ENCODE measurements around the gene DEFB124.
A peak's percentile ranks its signal among the peaks of the same experiment; 100 is the strongest.
"Not testable (repeated sequence)": the region's sequence is repeated elsewhere in the genome, so short reads cannot be mapped to it uniquely, and the experiment has no call there.

DEFB124 gene, protein sequence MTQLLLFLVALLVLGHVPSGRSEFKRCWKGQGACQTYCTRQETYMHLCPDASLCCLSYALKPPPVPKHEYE

DNA sequence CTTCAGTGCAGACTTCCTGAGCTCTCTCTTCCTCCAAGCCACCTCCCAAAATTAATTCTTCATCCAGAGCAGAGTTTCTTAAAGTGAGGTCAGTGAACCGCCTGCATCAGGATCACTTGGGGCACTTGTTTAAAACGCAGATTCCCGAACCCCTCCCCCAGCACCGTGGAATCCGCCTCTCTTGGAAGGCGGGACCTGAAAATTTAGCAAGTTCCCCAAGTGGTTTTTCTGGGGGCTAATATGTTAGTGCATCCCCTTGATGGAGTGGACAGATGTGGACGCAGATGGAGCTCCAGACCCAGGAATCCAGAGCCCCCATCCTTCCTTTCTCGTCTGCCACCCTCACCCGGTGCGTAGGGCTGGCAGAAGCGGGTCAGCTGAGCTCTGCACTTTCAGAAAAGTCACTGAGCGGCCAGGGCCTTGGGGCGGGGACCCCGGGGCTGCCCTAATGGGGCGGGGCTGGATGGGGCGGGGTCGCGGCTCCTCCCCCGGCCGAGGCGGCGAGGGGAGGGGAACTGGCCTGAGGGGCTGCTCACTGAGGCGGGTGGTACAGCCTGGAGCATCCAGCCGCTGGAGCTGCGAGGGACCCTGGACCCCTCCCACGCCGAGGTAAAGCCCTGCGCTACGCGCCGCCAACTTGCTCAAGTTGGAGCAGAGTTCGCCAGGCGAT is at the start of gene DEFB124, which contains the start of gene REM1:
Gene DEFB124, minus strand, starts transcription at position 370 of the 670 bp plus-strand sequence. CDS start 2,114 bp downstream, outside the sequence.
Gene REM1, plus strand, starts transcription at position 531 of the 670 bp plus-strand sequence. CDS start 1,158 bp downstream, outside the sequence.
- no peak for DNase-seq

DNA sequence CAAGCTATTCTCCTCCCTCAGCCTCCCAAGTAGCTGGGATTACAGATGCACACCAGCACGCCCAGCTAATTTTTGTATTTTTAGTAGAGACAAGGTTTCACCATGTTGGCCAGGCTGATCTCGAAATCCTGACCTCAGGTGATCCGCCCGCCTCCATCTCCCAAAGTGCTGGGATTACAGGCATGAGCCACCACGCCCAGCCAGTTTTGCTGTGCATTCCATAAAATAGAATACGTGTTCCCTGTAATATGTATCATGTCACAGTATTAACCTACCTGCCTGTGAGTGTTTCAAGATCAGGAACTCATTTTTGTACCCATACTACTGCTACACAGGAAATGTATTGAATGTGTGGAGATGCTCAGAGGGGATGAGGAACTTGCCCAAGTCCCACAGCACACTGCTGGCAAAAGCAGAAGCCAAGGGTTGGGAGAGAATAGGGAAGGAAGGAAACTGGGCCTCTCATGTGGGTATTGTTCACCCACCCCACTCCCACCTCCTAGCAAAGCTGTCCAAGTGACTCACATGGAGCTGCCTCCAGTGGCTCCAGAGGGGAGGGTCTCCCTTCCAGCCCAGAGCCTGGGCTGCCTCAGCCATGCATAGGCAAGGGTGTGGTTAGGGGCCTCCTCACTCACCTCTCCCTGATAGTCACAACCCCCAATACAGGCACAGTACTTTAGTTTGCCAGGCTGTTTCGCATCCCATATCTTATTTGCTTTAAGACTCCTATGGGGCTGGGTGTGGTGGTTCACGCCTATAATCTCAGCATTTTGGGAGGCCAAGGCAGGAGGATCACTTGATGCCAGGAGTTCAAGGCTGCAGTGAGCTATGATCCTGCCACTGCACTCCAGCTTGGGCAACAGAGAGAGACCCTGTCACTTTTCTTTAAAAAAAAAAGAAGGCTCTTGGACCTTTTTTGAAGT is 48.7 kb upstream of the DEFB124 start:
- DNase-seq, result no peak

- DNase-seq, result no peak
Observed at GRCh38 chr20:31522731-31523130, 47.8 kb upstream of the DEFB124 start.

GRCh38 chr20:31521267-31521666 is 46.3 kb upstream of the DEFB124 start:
- not testable (repeated sequence) for DNase-seq

DNA sequence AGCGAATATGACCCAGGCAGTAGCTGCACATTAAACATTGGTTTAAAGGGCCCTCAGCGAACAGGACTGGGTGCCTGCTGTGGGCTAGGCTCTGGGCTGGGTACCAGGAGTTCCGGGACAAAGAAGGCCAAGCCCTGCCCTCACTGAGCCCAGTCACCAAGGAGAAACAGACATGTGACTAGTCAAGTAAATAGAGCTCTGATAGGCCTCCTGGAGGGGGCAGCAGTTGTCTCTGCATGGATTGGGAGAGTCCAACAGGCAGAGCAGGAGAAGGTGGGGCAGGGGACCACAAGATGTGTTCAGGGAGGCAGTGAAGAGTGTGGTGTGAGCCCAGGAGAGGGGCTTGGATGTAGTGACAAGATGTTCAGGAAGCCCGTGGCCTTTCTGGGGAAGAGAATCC is 42.4 kb upstream of the DEFB124 start:
- DNase-seq, result no peak

DNA sequence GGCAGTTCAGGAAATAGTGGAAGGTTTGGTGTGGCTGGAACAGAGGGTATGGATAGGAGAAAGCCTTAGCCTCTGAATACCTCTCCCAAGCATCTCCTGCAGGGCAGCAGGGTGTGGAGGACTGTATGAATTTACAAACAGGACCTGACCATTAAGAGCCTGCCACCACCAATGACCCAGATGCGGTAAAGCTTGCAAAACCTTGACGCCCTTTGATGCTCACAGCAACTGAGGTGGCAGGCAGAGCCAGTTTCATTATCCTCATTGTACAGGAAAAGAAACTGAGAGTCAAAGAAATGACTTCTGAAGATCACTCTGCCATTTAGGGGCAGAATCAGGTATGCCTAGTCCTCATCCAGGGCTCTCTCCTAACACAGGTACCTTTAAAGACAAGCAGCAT is 41.7 kb upstream of the DEFB124 start:
- no peak for DNase-seq

GRCh38 chr20:31516166-31516565 is 41.2 kb upstream of the DEFB124 start:
- DNase-seq, result no peak

GRCh38 chr20:31515775-31516107 is 40.8 kb upstream of the DEFB124 start:
- DNase-seq, result no peak

GRCh38 chr20:31515072-31515774 is 40.3 kb upstream of the DEFB124 start:
- no peak for DNase-seq

DNA sequence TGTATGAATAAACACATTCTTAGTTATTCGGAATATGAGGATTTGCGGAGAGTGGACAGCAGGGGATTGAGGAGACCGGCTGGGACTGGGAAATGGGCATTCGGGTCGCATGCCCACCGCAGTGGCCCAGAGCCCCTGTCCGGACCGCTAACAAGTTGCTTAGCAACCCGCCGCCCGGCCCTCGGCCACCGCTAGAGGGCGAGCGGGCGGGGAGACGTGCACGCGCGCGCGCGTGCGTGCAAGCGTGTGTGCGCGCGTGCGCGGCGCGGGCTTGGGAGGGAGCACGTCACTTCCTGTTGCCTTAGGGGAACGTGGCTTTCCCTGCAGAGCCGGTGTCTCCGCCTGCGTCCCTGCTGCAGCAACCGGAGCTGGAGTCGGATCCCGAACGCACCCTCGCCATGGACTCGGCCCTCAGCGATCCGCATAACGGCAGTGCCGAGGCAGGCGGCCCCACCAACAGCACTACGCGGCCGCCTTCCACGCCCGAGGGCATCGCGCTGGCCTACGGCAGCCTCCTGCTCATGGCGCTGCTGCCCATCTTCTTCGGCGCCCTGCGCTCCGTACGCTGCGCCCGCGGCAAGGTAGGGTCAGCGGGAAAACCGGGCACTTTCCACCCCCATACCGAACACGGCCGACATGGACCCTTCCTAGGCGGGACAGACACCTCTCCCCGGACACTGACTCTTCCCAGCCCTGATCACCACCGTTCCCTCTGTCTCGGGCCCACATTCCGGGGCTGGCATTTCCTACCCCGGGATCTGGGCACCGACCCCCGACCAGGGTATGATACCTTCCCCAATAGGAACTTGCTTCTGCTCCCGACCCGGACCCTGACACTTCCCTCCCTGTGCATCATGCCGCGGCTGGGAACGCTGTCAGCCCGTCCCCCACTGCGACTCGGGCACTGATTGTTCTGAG is 39.5 kb upstream of the DEFB124 start, which contains the start of gene HM13:
Gene HM13, plus strand, starts transcription at position 289 of the 918 bp plus-strand sequence. Its CDS starts 110 bp downstream, at position 399.
- DNase-seq, result peak; percentile 95

DNA sequence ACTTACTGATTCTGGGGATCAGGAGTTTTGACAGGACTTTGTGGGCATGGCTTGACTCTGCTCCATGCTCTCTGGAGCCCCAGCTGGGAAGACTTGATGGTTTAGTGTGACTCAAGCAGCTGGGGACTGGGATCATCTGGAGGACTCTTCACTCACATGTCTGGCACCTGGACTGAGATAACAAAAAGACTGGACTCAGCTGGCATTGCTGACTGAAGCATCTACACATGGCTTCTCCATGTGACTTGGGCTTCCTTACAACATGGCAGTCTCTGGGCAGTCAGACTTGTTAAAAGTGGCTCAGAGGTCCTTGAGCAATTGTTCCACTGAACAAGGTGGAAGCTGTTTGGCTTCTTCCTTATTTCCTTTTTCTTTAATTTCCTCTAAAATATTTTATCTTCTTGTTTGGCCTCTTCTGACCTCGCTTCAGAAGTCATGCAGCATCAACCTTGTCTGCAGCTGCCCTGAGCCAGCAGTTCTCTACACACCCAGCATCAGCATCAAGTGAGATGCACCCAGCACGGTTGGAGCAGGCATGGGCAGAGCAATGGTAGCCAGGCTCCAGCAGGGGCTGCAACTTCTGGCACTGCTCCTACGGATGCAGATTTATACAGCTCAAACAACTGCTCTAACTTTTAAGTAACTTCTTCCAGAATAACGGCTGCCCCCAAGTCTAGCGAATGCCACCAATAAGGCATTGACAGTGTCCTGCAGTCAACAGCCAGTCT is 33.8 kb upstream of the DEFB124 start:
- DNase-seq, result no peak

DNA sequence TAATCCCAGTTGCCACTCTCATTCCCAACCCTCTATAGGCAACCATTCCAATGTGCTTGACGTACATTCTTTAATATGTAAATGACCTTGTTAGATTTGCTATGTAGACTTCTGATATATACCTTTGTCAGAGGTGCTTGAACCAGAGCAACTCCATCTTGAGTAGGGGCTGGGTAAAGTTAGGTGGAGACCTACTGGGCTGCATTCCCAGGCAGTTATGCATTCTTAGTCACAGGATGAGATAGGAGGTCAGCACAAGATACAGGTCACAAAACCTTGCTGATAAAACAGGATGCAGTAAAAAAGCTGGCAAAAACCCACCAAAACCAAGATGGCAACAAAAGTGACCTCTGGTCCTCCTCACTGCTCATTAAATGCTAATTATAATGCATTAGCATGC is 31.0 kb upstream of the DEFB124 start:
- no peak for DNase-seq

- DNase-seq, result peak; percentile 90
Observed at GRCh38 chr20:31502884-31503673, 28.2 kb upstream of the DEFB124 start.

- DNase-seq, result no peak
Observed at GRCh38 chr20:31500527-31500926, 25.6 kb upstream of the DEFB124 start.

DNA sequence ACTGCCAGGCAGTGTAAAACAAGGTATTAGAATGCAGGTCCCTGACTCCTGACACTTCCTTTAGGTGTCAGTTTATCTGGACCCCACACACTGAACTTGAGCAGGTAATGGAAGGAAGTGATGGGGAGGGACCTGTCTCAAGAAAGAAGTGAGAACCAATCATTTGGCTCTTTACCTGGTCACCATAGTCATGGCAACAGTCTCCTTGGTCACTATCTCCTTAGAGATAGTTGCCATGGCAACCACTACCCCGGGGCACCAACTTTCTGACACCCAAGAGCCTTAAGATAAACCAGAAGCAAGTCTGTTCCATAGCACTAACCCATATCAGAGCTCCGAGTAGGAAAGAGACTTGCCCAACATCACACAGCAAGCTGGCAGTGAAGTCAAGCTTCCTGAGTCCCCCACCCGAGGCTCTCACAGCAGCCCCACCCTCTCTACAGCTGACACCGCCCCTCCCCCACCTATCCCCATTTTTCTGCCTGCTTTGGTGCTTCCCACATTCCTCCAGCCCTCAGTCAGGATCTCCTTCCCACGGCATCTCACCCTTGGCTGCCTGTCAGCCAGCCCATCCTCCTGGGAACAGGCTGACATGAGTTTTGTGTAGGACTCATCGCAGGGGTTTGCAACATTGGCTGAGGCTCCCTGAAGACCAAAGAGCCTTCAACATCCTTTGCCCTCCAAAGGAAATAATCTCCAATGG is 23.1 kb upstream of the DEFB124 start:
- DNase-seq, result no peak

- no peak for DNase-seq
Observed at GRCh38 chr20:31496761-31497295, 21.9 kb upstream of the DEFB124 start.

DNA sequence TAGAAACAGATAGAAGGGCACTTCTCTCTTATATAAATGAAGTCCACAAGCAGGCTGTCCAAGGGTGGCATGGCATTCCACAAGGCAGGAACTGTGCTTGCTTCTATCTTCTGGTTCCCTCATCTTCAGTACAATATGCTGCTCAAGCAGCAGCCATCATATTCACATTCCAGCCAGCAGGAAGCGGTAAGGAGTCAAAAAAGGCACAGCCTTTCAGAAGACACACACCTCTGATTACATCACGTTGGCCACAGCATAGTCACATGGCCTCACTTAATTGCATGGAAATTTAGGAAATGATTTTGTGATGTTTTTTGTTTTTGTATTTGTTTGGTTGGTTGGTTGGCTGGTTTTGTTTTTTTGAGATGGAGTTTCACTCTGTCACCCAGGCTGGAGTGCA is 19.2 kb upstream of the DEFB124 start:
- DNase-seq, result no peak

DNA sequence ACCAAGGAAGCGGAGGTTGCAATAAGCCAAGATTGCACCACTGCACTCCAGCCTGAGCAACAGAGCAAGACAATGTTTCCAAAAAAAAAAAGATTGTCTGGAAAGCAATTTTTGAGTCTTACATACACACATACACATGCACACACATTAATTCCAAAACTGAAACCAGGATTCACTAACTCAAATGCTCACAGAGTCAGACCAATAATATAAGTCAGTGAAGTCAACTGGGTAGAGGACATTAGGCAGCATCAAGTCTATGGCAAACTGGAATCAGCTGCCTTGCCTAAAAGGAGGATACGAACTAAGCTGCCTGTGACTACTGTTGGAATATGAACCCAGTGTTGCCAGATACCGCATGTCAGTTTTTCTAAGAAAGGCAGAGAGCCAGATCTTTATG is 15.8 kb upstream of the DEFB124 start:
- no peak for DNase-seq

GRCh38 chr20:31489152-31489551 is 14.2 kb upstream of the DEFB124 start:
- no peak for DNase-seq

DNA sequence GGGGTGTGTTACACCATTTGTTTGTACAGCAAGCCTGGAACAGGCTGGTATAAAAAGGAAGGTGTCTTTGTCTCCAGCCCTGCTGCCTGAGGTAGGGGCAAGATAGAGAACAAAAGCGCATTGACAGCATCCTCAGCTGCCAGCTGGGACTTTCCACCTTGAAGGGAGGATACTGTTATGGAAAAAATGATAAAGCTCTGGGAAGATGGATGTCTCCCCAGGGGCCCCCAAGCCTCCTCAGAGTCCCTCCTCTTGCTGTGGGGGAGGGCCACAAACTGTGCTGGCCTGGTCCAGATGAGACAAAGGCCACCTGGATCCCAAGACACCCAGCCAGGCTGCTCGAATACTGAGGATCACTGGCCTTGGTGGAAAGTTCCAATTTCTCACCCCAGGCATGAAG is 13.2 kb upstream of the DEFB124 start:
- no peak for DNase-seq

Measured in activated CD8-positive, alpha-beta memory T cell treated with anti-CD3 and anti-CD28 coated beads, Interleukin-2, amount 50 U/mL, for 48 hours (primary cell).